Activated CD4-positive, alpha-beta T cell treated with anti-CD3 and anti-CD28 coated beads, Interleukin-2, amount 10 ng/mL, durations not matched to agents 24 days and 14 days (primary cell): ENCODE data around the gene CYP3A5. TPM values are rescaled to one million over a fixed set of nuclear protein-coding genes. Genes with fewer than 3 reads are reported as not detected.
"Not testable (repeated sequence)": the region's sequence is repeated elsewhere in the genome, so short reads cannot be mapped to it uniquely, and the experiment has no call there.

Experiments used
- DNase-seq: peaks from one replicate; pipeline ENCODE4 v3.0.0; 2022
- H3K27ac Mint-ChIP-seq: one replicate; pipeline ENCODE4 v1.8.0; 2022; ENCODE audit warnings: mild to moderate bottlenecking, mixed read lengths
- H3K27me3 Mint-ChIP-seq: one replicate; pipeline ENCODE4 v1.8.0; 2022; ENCODE audit warnings: mixed read lengths
- H3K36me3 Mint-ChIP-seq: one replicate; pipeline ENCODE4 v1.8.0; 2022; ENCODE audit warnings: low read depth, mild to moderate bottlenecking, mixed read lengths
- H3K4me1 Mint-ChIP-seq: one replicate; pipeline ENCODE4 v1.8.0; 2021; ENCODE audit warnings: mixed read lengths
- H3K4me3 Mint-ChIP-seq: one replicate; pipeline ENCODE4 v1.8.0; 2022; ENCODE audit warnings: mild to moderate bottlenecking, moderate library complexity, mixed read lengths
- H3K9me3 Mint-ChIP-seq: one replicate; pipeline ENCODE4 v1.8.0; 2021; ENCODE audit warnings: mixed read lengths
- intact Hi-C: fragments of 100-400 bp; cut with micrococcal nuclease; formaldehyde crosslinking; loops from one replicate; pipeline ENCODE4 v1.15.1; 2023
- total RNA-seq: library from RNA; stranded (reverse); gene quantifications from 2 replicates; pipeline ENCODE4 v1.2.3, GENCODE V29; 2022

Gene CYP3A5
- total RNA-seq, 1 donor from 2014 or later = not detected

DNA sequence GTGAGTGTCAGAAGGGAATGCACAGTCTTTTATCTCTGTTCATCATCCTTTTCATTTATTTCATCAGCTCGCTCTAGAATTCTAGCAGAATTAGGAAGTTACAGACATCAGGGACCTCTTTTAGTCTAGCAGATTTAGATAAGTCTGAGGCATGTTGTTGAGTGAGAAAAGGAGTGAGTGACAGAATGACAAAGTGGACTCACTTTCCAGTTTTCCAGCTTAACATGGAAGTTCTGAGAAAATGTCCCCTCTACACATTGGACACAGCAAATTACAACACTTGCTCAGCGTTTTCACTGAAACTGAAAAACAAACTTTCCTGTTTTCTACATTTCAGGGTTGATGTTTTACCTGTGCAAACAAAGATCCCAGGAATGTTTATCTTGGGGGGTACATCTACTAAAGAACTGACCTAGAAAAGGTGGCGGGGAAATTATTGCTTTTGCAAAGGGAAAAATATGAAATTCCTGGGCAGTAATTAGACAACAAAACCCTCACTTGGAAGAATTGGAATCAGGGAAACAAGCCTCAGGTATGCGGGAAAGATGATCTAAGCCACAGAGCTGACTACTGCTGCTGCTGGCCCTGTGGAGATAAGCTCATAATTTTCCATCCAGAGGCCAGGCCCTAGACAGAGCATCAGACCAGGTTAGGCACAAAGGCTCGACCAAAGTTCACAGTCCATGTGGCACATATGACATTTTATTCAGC, 14.6 kb upstream of the CYP3A5 start:
- no peak overlapping the region for H3K27ac Mint-ChIP-seq
- H3K4me3 Mint-ChIP-seq = no peak overlapping the region
- H3K36me3 Mint-ChIP-seq = no peaks in the 10 kb centered on the region
- no peak for DNase-seq
- peaks cover 1% of the 10 kb centered on the region for H3K27me3 Mint-ChIP-seq
- H3K4me1 Mint-ChIP-seq = no peaks in the 10 kb centered on the region
- intact Hi-C loops = no loop called here
- H3K9me3 Mint-ChIP-seq = peaks cover 5% of the 10 kb centered on the region

DNA sequence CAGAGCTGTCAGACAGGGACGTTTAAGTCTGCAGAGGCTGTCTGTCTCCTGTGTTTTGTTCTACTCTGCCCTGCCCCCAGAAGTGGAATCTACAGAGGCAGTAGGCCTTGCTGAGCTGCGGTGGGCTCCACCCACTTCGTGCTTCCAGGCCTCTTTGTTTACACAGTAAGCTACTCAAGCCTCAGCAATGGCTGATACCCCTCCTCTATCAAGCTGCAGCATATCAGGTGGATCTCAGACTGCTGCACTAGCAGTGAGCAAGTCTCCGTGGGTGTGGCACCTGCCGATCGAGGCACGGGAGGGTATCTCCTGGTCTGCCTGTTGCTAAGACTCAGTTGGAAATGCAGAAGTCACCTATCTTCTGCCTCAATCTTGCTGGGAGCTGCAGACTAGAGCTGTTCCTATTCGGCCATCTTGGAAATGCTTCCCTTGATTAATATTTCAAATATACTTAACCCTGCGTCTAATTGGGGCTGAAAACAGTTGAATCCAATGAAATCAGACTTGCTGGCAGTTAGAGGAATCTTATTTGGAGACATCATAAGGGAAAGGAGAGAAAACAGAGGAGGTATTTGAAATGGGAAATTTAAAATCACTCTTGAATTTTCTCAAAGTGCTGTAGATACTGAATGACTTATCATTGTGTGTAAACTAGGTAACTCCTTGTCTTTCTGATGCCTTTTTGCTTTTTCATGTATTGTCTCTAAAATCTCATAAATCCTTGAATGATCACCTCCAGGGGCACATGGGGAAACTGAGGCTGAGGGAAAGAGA, 13.8 kb upstream of the CYP3A5 start:
- no peak overlapping the region for H3K4me3 Mint-ChIP-seq
- intact Hi-C loops = no loop called here
- DNase-seq = no peak
- no peaks in the 10 kb centered on the region for H3K4me1 Mint-ChIP-seq
- no peaks in the 10 kb centered on the region for H3K36me3 Mint-ChIP-seq
- H3K27me3 Mint-ChIP-seq = peaks cover 4% of the 10 kb centered on the region
- peaks cover 11% of the 10 kb centered on the region for H3K9me3 Mint-ChIP-seq
- no peak overlapping the region for H3K27ac Mint-ChIP-seq

DNA sequence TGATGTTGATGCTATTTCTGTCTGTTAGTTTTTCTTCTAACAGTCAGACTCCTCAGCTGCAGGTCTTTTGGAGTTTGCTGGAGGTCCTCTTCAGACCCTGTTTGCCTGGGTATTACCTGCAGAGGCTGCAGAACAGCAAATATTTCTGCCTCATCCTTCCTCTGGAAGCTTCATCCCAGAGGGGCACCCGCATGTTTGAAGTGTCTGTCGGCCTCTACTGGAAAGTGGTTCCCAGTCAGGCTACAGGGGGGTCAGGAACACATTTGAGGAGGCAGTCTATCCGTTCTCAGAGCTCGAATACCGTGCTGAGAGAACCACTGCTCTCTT, 13.3 kb upstream of the CYP3A5 start:
- peaks cover 7% of the 10 kb centered on the region for H3K27me3 Mint-ChIP-seq
- H3K36me3 Mint-ChIP-seq = no peaks in the 10 kb centered on the region

GRCh38 chr7:99692563-99692962, 12.8 kb upstream of the CYP3A5 start:
- peaks cover 19% of the 10 kb centered on the region for H3K9me3 Mint-ChIP-seq
- H3K4me3 Mint-ChIP-seq, intact Hi-C loops, H3K27ac Mint-ChIP-seq, H3K36me3 Mint-ChIP-seq, H3K27me3 Mint-ChIP-seq, H3K4me1 Mint-ChIP-seq, DNase-seq: not testable (repeated sequence)

More for the DNA sequence above, 13.3 kb upstream of the CYP3A5 start:
- DNase-seq = no peak
- Mint-ChIP-seq H3K9me3 (peaks cover 16% of the 10 kb centered on the region), H3K4me1 (no peaks in the 10 kb centered on the region), H3K4me3 (no peak overlapping the region), H3K27ac (no peak overlapping the region)
- intact Hi-C loops = no loop called here

DNA sequence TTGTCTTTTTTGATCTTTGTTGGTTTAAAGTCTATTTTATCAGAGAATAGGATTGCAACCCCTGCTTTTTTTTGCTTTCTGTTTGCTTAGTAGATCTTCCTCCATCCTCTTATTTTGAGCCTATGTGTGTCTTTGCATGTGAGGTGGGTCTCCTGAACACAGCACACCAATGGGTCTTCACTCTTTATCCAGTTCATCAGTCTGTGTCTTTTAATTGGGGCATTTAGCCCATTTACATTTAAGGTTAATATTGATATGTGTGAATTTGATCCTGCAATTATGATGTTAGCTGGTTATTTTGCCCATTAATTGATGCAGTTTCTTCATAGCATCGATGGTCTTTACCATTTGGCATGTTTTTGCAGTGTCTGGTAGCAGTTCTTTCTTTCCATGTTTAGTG, 11.9 kb upstream of the CYP3A5 start:
- peaks cover 22% of the 10 kb centered on the region for H3K9me3 Mint-ChIP-seq
- DNase-seq, H3K36me3 Mint-ChIP-seq, H3K4me3 Mint-ChIP-seq, H3K27me3 Mint-ChIP-seq, H3K4me1 Mint-ChIP-seq, H3K27ac Mint-ChIP-seq, intact Hi-C loops: not testable (repeated sequence)

DNA sequence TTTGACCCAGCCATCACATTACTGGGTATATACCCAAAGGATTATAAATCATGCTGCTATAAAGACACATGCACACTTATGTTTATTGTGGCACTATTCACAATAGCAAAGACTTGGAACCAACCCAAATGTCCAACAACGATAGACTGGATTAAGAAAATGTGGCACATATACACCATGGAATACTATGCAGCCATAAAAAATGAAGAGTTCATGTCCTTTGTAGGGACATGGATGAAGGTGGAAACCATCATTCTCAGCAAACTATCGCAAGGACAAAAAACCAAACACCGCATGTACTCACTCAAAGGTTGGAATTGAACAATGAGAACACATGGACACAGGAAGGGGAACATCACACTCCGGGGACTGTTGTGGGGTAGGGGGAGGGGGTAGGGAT, 11.1 kb upstream of the CYP3A5 start:
- DNase-seq, H3K4me3 Mint-ChIP-seq, H3K27me3 Mint-ChIP-seq, H3K36me3 Mint-ChIP-seq, H3K4me1 Mint-ChIP-seq, intact Hi-C loops, H3K27ac Mint-ChIP-seq: not testable (repeated sequence)
- H3K9me3 Mint-ChIP-seq = peaks cover 23% of the 10 kb centered on the region

- H3K27me3 Mint-ChIP-seq, DNase-seq, H3K4me1 Mint-ChIP-seq, H3K4me3 Mint-ChIP-seq, H3K36me3 Mint-ChIP-seq, H3K27ac Mint-ChIP-seq, intact Hi-C loops: not testable (repeated sequence)
- H3K9me3 Mint-ChIP-seq = peaks cover 20% of the 10 kb centered on the region
Measured at GRCh38 chr7:99685871-99686608, 6.2 kb upstream of the CYP3A5 start.

- no peaks in the 10 kb centered on the region for H3K4me1 Mint-ChIP-seq
- peaks cover 7% of the 10 kb centered on the region for H3K27me3 Mint-ChIP-seq
- peaks cover 5% of the 10 kb centered on the region for H3K36me3 Mint-ChIP-seq
- no peak overlapping the region for H3K4me3 Mint-ChIP-seq
- intact Hi-C loops = no loop called here
- no peak overlapping the region for H3K27ac Mint-ChIP-seq
- H3K9me3 Mint-ChIP-seq = peaks cover 20% of the 10 kb centered on the region
- no peak for DNase-seq
Measured at GRCh38 chr7:99685129-99685758, 5.4 kb upstream of the CYP3A5 start.

DNA sequence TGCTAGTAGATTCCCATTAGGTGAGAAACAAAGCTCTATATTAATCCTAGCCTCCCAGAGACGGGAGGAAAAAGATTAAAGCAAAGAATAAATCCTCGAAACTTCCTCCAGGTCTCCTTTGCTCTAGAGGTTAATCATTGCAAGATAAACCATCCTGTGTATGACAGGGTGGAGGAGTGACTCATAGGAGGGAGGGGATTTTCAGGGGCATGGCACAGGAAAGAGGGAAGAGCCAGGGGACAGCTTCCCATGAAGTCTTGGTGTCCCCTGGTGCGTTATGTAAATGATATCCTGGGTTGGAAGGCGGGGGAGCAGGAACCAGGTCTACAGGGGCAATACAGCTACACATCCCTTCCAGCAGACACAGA, 780 bp downstream of the CYP3A5 start:
- H3K36me3 Mint-ChIP-seq = peaks cover 5% of the 10 kb centered on the region
- H3K4me3 Mint-ChIP-seq = no peak overlapping the region
- H3K9me3 Mint-ChIP-seq = no peaks in the 10 kb centered on the region
- intact Hi-C loops = no loop called here
- peaks cover 11% of the 10 kb centered on the region for H3K4me1 Mint-ChIP-seq
- no peak for DNase-seq
- no peak overlapping the region for H3K27ac Mint-ChIP-seq
- H3K27me3 Mint-ChIP-seq = no peaks in the 10 kb centered on the region

DNA sequence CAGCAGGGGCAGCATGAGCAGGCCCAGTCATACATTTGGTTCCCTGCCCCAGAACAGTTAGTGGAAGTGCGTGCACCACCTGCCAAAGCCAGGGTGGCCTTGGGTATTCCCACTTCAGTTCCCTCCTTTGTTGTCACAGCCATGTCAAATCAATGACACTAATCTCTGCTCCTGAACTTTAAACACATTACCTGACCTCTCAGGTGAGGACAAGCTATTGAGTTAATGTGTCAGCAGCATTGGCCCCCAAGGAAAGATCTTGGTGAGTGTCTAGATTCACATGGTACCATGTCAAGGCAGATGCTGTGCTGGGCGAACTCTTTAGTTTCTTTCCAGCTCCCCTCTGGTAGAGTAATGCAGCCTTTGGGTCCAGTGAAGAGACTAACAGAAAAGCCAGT, 2.1 kb downstream of the CYP3A5 start:
- intact Hi-C loops = no loop called here
- H3K27me3 Mint-ChIP-seq = no peaks in the 10 kb centered on the region
- H3K4me1 Mint-ChIP-seq = peaks cover 11% of the 10 kb centered on the region
- no peak for DNase-seq
- H3K9me3 Mint-ChIP-seq = no peaks in the 10 kb centered on the region
- H3K4me3 Mint-ChIP-seq = no peak overlapping the region
- H3K27ac Mint-ChIP-seq = no peak overlapping the region
- no peaks in the 10 kb centered on the region for H3K36me3 Mint-ChIP-seq

DNA sequence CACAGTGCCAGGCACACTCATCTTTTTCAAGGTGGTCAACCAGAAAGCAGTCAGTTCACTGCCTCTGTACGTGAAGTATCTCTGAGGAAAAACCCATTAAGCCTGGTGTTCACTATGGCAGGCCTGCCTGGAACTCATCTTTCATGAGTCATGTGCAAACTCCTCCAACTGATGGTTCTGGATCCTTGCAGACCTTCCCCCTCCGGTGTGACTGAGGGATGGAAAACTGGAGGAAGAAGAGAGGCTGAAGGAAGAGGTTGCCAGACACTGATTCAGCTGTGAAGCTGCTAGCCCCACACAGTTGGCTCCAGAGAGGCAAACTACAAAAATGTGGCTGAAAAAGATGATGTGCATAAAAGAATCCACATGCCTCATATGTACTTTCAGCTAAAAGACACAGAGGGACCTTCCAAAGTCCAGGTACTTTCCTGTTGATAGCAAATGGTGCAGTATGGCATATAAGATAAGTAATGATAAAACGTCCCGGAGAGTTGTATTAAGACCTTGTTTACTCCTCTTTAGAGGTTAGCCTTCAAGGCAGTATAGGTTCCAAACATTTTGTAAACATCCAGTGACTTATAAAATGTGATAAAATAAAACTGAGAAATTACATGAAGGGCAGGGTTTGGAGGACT, 2.7 kb downstream of the CYP3A5 start:
- Mint-ChIP-seq H3K27ac (no peak overlapping the region), H3K27me3 (no peaks in the 10 kb centered on the region), H3K4me1 (peaks cover 11% of the 10 kb centered on the region), H3K4me3 (no peak overlapping the region), H3K36me3 (no peaks in the 10 kb centered on the region), H3K9me3 (no peaks in the 10 kb centered on the region)
- DNase-seq = no peak
- intact Hi-C loops = no loop called here

DNA sequence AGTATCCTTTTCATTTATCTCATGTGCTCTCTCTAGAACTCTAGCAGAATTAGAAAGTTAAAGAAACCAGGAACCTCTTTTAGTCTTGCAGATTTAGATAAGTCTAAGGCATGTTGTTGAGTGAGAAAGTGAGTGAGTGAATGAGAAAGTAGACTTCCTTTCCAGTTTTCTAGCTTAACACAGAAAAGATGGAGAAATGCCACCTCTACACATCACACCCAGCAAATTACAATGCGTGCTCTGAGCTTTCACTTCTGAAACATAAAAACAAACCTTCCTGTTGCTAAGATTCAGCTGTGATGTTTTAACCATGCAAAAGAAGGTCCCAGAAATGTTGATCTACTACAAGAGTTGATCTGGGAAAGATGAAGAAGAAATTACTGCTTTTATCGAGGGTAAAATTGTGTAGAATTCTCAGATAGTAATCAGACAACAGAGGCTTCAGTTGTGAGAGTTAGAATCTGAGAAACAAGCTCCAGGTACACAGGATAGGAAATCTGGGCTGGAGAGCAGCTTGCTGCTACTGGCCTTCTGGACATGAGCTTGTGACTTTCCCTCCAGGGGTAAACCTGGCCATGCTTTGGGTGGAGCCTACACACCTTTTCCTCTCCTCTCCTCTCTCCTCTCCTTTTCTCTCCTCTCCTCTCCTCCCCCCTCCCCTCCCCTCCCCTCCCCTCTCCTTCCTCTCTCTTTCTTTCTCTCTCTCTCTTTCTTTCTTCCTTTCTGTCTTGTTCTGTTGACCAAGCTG, 4.6 kb downstream of the CYP3A5 start:
- peaks cover 2% of the 10 kb centered on the region for H3K36me3 Mint-ChIP-seq
- H3K4me3 Mint-ChIP-seq = peak overlapping the region; percentile 15
- H3K9me3 Mint-ChIP-seq = no peaks in the 10 kb centered on the region
- peak; percentile 60 for DNase-seq
- H3K27ac Mint-ChIP-seq = peak overlapping the region; percentile 77
- peaks cover 11% of the 10 kb centered on the region for H3K4me1 Mint-ChIP-seq
- no peaks in the 10 kb centered on the region for H3K27me3 Mint-ChIP-seq
- intact Hi-C loops = no loop called here

GRCh38 chr7:99672573-99672972, 7.2 kb downstream of the CYP3A5 start:
- no peak overlapping the region for H3K4me3 Mint-ChIP-seq
- DNase-seq = no peak
- H3K27me3 Mint-ChIP-seq = no peaks in the 10 kb centered on the region
- H3K36me3 Mint-ChIP-seq = peaks cover 2% of the 10 kb centered on the region
- intact Hi-C loops = no loop called here
- peaks cover 9% of the 10 kb centered on the region for H3K4me1 Mint-ChIP-seq
- no peak overlapping the region for H3K27ac Mint-ChIP-seq
- no peaks in the 10 kb centered on the region for H3K9me3 Mint-ChIP-seq
